ENCODE measurements around the gene CALML3.
A peak's percentile ranks its signal among the peaks of the same experiment; 100 is the strongest.

CALML3 gene

GRCh38 chr10:5492322-5492855, 32.4 kb upstream of the CALML3 start:
- DNase-seq, result no peak

- DNase-seq, result no peak
Measured at GRCh38 chr10:5492929-5493576, 31.7 kb upstream of the CALML3 start.

- peak; percentile 30 for DNase-seq
Measured at GRCh38 chr10:5493691-5494090, 31.1 kb upstream of the CALML3 start.

GRCh38 chr10:5494611-5495010, 30.1 kb upstream of the CALML3 start:
- DNase-seq, result no peak

- DNase-seq, result no peak
Measured at GRCh38 chr10:5496261-5497250, 28.2 kb upstream of the CALML3 start.

- no peak for DNase-seq
Measured at GRCh38 chr10:5497289-5497688, 27.5 kb upstream of the CALML3 start.

GRCh38 chr10:5497948-5498730, 26.6 kb upstream of the CALML3 start:
- no peak for DNase-seq

GRCh38 chr10:5498791-5499492, 25.8 kb upstream of the CALML3 start:
- no peak for DNase-seq

- DNase-seq, result no peak
Measured at GRCh38 chr10:5499493-5500140, 25.1 kb upstream of the CALML3 start, which contains the start of gene CALML5. Gene CALML5 (minus strand): TSS chr10:5499570. CDS start chr10:5499438, 132 bp downstream.

- DNase-seq, result no peak
Measured at GRCh38 chr10:5500162-5500670, 24.5 kb upstream of the CALML3 start.

GRCh38 chr10:5500910-5501309, 23.9 kb upstream of the CALML3 start:
- DNase-seq, result no peak

GRCh38 chr10:5502061-5502521, 22.7 kb upstream of the CALML3 start:
- DNase-seq, result no peak

GRCh38 chr10:5502571-5503476, 21.9 kb upstream of the CALML3 start:
- no peak for DNase-seq

- no peak for DNase-seq
Measured at GRCh38 chr10:5503477-5503835, 21.3 kb upstream of the CALML3 start.

GRCh38 chr10:5504146-5505072, 20.4 kb upstream of the CALML3 start:
- DNase-seq, result no peak

- DNase-seq, result no peak
Measured at GRCh38 chr10:5506246-5506645, 18.5 kb upstream of the CALML3 start.

- no peak for DNase-seq
Measured at GRCh38 chr10:5506751-5507648, 17.8 kb upstream of the CALML3 start.

GRCh38 chr10:5507649-5508131, 17.1 kb upstream of the CALML3 start:
- DNase-seq, result no peak
